Mesothelial cell of epicardium (in vitro differentiated cells): ENCODE measurements around the gene SLIT3. TPM values are rescaled to one million over a fixed set of nuclear protein-coding genes. Genes with fewer than 3 reads are reported as not detected.
"Not testable (repeated sequence)": the region's sequence is repeated elsewhere in the genome, so short reads cannot be mapped to it uniquely, and the experiment has no call there.

Source experiments
- DNase-seq, 2 experiments: peaks; one replicate each; pipeline ENCODE4 v3.0.0; 2021; ENCODE audit warnings: low spot score in 2 of 2; ENCODE audit not compliant: unreplicated experiment in 2 of 2
- H3K27ac Mint-ChIP-seq: 2 replicates; pipeline ENCODE4 v1.8.0; 2021; ENCODE audit warnings: mixed read lengths
- H3K27me3 Mint-ChIP-seq: 2 replicates; pipeline ENCODE4 v1.8.0; 2021; ENCODE audit warnings: low read depth, mixed read lengths
- H3K36me3 Mint-ChIP-seq: 2 replicates; pipeline ENCODE4 v1.8.0; 2021; ENCODE audit warnings: mixed read lengths
- H3K4me1 Mint-ChIP-seq: 2 replicates; pipeline ENCODE4 v1.8.0; 2021; ENCODE audit warnings: mixed read lengths
- H3K4me3 Mint-ChIP-seq: 2 replicates; pipeline ENCODE4 v1.8.0; 2021; ENCODE audit warnings: mild to moderate bottlenecking, moderate library complexity, mixed read lengths
- H3K9me3 Mint-ChIP-seq: 2 replicates; pipeline ENCODE4 v1.8.0; 2021; ENCODE audit warnings: mixed read lengths
- CTCF ChIP-seq: fragments of 200-600 bp; sonication (generic); IDR thresholded peaks from one replicate; pipeline ENCODE4 v1.5.0; 2021; ENCODE audit warnings: antibody characterized with exemption; ENCODE audit not compliant: unreplicated experiment
- total RNA-seq: library from RNA; stranded (reverse); gene quantifications from 3 replicates; pipeline ENCODE4 v1.2.1, GENCODE V29; 2021

The SLIT3 gene
- total RNA-seq, 1 donor from 2014 or later = 65.1 TPM

GRCh38 chr5:168648016-168648415 is 652.9 kb downstream of the SLIT3 start:
- Mint-ChIP-seq H3K27ac (no peak overlapping the region), H3K4me3 (no peak overlapping the region), H3K4me1 (peaks cover under 1% of the 10 kb centered on the region), H3K27me3 (no peaks in the 10 kb centered on the region), H3K9me3 (peaks cover 13% of the 10 kb centered on the region), H3K36me3 (peaks cover 5% of the 10 kb centered on the region)
- no peak for TF ChIP-seq CTCF
- no peak for DNase-seq

- no peaks in the 10 kb centered on the region for H3K27me3 Mint-ChIP-seq
- H3K4me3 Mint-ChIP-seq = no peak overlapping the region
- peaks cover 5% of the 10 kb centered on the region for H3K36me3 Mint-ChIP-seq
- no peak overlapping the region for H3K27ac Mint-ChIP-seq
- no peaks in the 10 kb centered on the region for H3K4me1 Mint-ChIP-seq
- no peak for TF ChIP-seq CTCF
- no peak for DNase-seq
- H3K9me3 Mint-ChIP-seq = peaks cover 13% of the 10 kb centered on the region
Observed at GRCh38 chr5:168647083-168647482, 653.9 kb downstream of the SLIT3 start.

- peaks cover 5% of the 10 kb centered on the region for H3K36me3 Mint-ChIP-seq
- DNase-seq = no peak
- H3K27me3 Mint-ChIP-seq = no peaks in the 10 kb centered on the region
- TF ChIP-seq CTCF = no peak
- no peak overlapping the region for H3K27ac Mint-ChIP-seq
- peaks cover 13% of the 10 kb centered on the region for H3K9me3 Mint-ChIP-seq
- no peak overlapping the region for H3K4me3 Mint-ChIP-seq
- H3K4me1 Mint-ChIP-seq = no peaks in the 10 kb centered on the region
Observed at GRCh38 chr5:168646335-168646734, 654.6 kb downstream of the SLIT3 start.

- Mint-ChIP-seq H3K27me3 (no peaks in the 10 kb centered on the region), H3K27ac (no peak overlapping the region), H3K4me3 (no peak overlapping the region), H3K36me3 (peaks cover 5% of the 10 kb centered on the region), H3K9me3 (peaks cover 13% of the 10 kb centered on the region), H3K4me1 (no peaks in the 10 kb centered on the region)
- no peak for DNase-seq
- no peak for TF ChIP-seq CTCF
Observed at GRCh38 chr5:168645195-168645594, 655.7 kb downstream of the SLIT3 start.

- no peaks in the 10 kb centered on the region for H3K27me3 Mint-ChIP-seq
Observed at GRCh38 chr5:168642019-168642418, 658.9 kb downstream of the SLIT3 start.

GRCh38 chr5:168638846-168639245 is 662.1 kb downstream of the SLIT3 start:
- H3K36me3 Mint-ChIP-seq, H3K4me3 Mint-ChIP-seq, H3K27ac Mint-ChIP-seq, H3K4me1 Mint-ChIP-seq, DNase-seq, H3K27me3 Mint-ChIP-seq: not testable (repeated sequence)
- H3K9me3 Mint-ChIP-seq = peaks cover 13% of the 10 kb centered on the region

More at GRCh38 chr5:168642019-168642418, 658.9 kb downstream of the SLIT3 start:
- no peak for TF ChIP-seq CTCF
- Mint-ChIP-seq H3K27ac (no peak overlapping the region), H3K4me1 (no peaks in the 10 kb centered on the region), H3K4me3 (no peak overlapping the region), H3K36me3 (peaks cover 4% of the 10 kb centered on the region), H3K9me3 (peaks cover 6% of the 10 kb centered on the region)
- no peak for DNase-seq
